Calu3 (cell line): ENCODE data around the gene CRHR1. TPM values are rescaled to one million over a fixed set of nuclear protein-coding genes. Genes with fewer than 3 reads are reported as not detected.

Source experiments
- BruUV-seq: library from RNA; stranded (reverse); fragments of 400-500 nt; replicated peaks from 2 replicates; lab custom pipeline; 2021; lab: Mats Ljungman, UMichigan
- CTCF ChIA-PET: fragments of 300-600 bp; sonication (Branson Sonifier 250); formaldehyde crosslinking; loops from one replicate; lab custom pipeline; 2022; ENCODE audit warnings: antibody characterized with exemption; lab: Charles Lee
- DNase-seq: peaks from one replicate; pipeline ENCODE4 v3.0.0; 2022
- H3K27ac Mint-ChIP-seq: one replicate; pipeline ENCODE4 v1.8.0; 2022; ENCODE audit warnings: mixed read lengths; ENCODE audit not compliant: unreplicated experiment
- H3K27me3 Mint-ChIP-seq: one replicate; pipeline ENCODE4 v1.8.0; 2022; ENCODE audit warnings: mixed read lengths; ENCODE audit not compliant: unreplicated experiment
- H3K36me3 Mint-ChIP-seq: one replicate; pipeline ENCODE4 v1.8.0; 2022; ENCODE audit warnings: mild to moderate bottlenecking, moderate library complexity, mixed read lengths; ENCODE audit not compliant: insufficient read depth, unreplicated experiment
- H3K4me1 Mint-ChIP-seq: one replicate; pipeline ENCODE4 v1.8.0; 2022; ENCODE audit warnings: mild to moderate bottlenecking, low read depth, mixed read lengths; ENCODE audit not compliant: unreplicated experiment
- H3K4me3 Mint-ChIP-seq: one replicate; pipeline ENCODE4 v1.8.0; 2022; ENCODE audit warnings: mild to moderate bottlenecking, low read depth, moderate library complexity, mixed read lengths; ENCODE audit not compliant: unreplicated experiment
- H3K9me3 Mint-ChIP-seq: one replicate; pipeline ENCODE4 v1.8.0; 2022; ENCODE audit warnings: low read depth, mixed read lengths; ENCODE audit not compliant: unreplicated experiment
- CTCF ChIP-seq: fragments of 200-600 bp; IDR thresholded peaks from one replicate; pipeline ENCODE4 v1.8.0; 2022; ENCODE audit warnings: antibody characterized with exemption; ENCODE audit not compliant: unreplicated experiment
- intact Hi-C: fragments of 100-400 bp; cut with micrococcal nuclease; formaldehyde crosslinking; loops from one replicate; pipeline ENCODE4 v1.10.0; 2022; ENCODE audit not compliant: unreplicated experiment
- total RNA-seq: library from RNA; stranded (reverse); gene quantifications from 2 replicates; pipeline ENCODE4 v1.2.3, GENCODE V29; 2022

Gene CRHR1
- total RNA-seq, 1 experiment from 2014 or later, result not detected

GRCh38 chr17:45768000-45768399 is 16.1 kb upstream of the CRHR1 start:
- BruUV-seq, result no TSS peak
- CTCF ChIA-PET, result no interaction called here

GRCh38 chr17:45770632-45771270 is 13.4 kb upstream of the CRHR1 start:
- CTCF ChIA-PET, result no interaction called here

More at GRCh38 chr17:45768000-45768399, 16.1 kb upstream of the CRHR1 start:
- Mint-ChIP-seq H3K27ac (no peak overlapping the region), H3K4me3 (no peak overlapping the region), H3K9me3 (no peaks in the 10 kb centered on the region), H3K27me3 (peaks cover 99% of the 10 kb centered on the region), H3K4me1 (no peaks in the 10 kb centered on the region), H3K36me3 (no peaks in the 10 kb centered on the region)
- no peak for DNase-seq
- intact Hi-C loops, result no loop called here
- no peak for TF ChIP-seq CTCF

GRCh38 chr17:45771271-45771959 is 12.7 kb upstream of the CRHR1 start:
- CTCF ChIA-PET, result interaction anchor here (0.7 kb wide), 2 partner anchors 15 to 410 kb away, joined by 3 read pairs; no protein-coding TSS in a partner anchor
- no peak for DNase-seq
- intact Hi-C loops, result no loop called here
- H3K9me3 Mint-ChIP-seq, result peaks cover 4% of the 10 kb centered on the region
- H3K36me3 Mint-ChIP-seq, result no peaks in the 10 kb centered on the region
- BruUV-seq, result no TSS peak
- no peak overlapping the region for H3K4me3 Mint-ChIP-seq
- H3K4me1 Mint-ChIP-seq, result no peaks in the 10 kb centered on the region
- TF ChIP-seq CTCF, result no peak
- H3K27me3 Mint-ChIP-seq, result peaks cover 99% of the 10 kb centered on the region
- no peak overlapping the region for H3K27ac Mint-ChIP-seq

More at GRCh38 chr17:45770632-45771270, 13.4 kb upstream of the CRHR1 start:
- no peaks in the 10 kb centered on the region for H3K36me3 Mint-ChIP-seq
- no peaks in the 10 kb centered on the region for H3K4me1 Mint-ChIP-seq
- no peak for TF ChIP-seq CTCF
- DNase-seq, result no peak
- H3K4me3 Mint-ChIP-seq, result no peak overlapping the region
- H3K27ac Mint-ChIP-seq, result no peak overlapping the region
- no TSS peak for BruUV-seq
- H3K27me3 Mint-ChIP-seq, result peaks cover 99% of the 10 kb centered on the region
- intact Hi-C loops, result no loop called here
- H3K9me3 Mint-ChIP-seq, result peaks cover 4% of the 10 kb centered on the region

GRCh38 chr17:45775148-45775547 is 9.0 kb upstream of the CRHR1 start:
- Mint-ChIP-seq H3K4me3 (no peak overlapping the region), H3K4me1 (no peaks in the 10 kb centered on the region), H3K27ac (no peak overlapping the region), H3K27me3 (peaks cover 99% of the 10 kb centered on the region), H3K36me3 (no peaks in the 10 kb centered on the region), H3K9me3 (peaks cover 4% of the 10 kb centered on the region)
- DNase-seq, result no peak
- intact Hi-C loops, result no loop called here
- CTCF ChIA-PET, result no interaction called here
- TF ChIP-seq CTCF, result no peak
- BruUV-seq, result no TSS peak
